Measurements from ENCODE around the gene KLF7. TPM values are rescaled to one million over a fixed set of nuclear protein-coding genes. Genes with fewer than 3 reads are reported as not detected.
A peak's percentile ranks its signal among the peaks of the same experiment; 100 is the strongest.

The KLF7 gene
- polyA plus RNA-seq, 2 of the 4 experiments (the other 2 are of a cell fraction) = 17.8 to 29.8 TPM

GRCh38 chr2:207123335-207123744, 42.4 kb downstream of the KLF7 start:
- POLR2A ChIA-PET = interaction anchor here (0.7 to 2.1 kb wide), 2 partner anchors 18 to 43 kb away, joined by 3 to 8 read pairs; partner anchors contain the start of gene KLF7
- peaks cover 73% of the 10 kb centered on the region for H3K4me1 ChIP-seq
- H3K4me3 ChIP-seq = no peak overlapping the region
- TF ChIP-seq FOSL2 (IDR thresholded peaks at IDR 0.05) (no peak), FOSL2 (CRISPR knock-in tag; IDR thresholded peaks at IDR 0.05) (peak; percentile 34), NPAS2 (CRISPR knock-in tag; IDR thresholded peaks at IDR 0.05; ENCODE audit: borderline replicate concordance) (no peak), RARB (CRISPR knock-in tag; IDR thresholded peaks at IDR 0.05) (no peak), MAZ (IDR thresholded peaks at IDR 0.05; ENCODE audit: borderline replicate concordance, low read depth, low read length) (no peak), RCOR1 (IDR thresholded peaks at IDR 0.05; ENCODE audit: low read depth, low read length) (no peak), MAX (IDR thresholded peaks at IDR 0.05) (no peak), MYC (IDR thresholded peaks at IDR 0.05; ENCODE audit: borderline replicate concordance, low read length) (no peak), CHD4 (IDR thresholded peaks at IDR 0.05; ENCODE audit: borderline replicate concordance) (no peak)
- DNase-seq (ENCODE audit: low read depth in 1 of 2, low spot score in 1 of 2) (no peak), ATAC-seq (peak in 1 of 2 experiments; percentile 10; a peak in 2 of 6 replicates), FAIRE-seq (no peak)
- H3K4me2 ChIP-seq = peak overlapping the region; percentile 38; the same call in 1 of the 3 replicates
- WGBS (ENCODE audit: missing lambda C conversion rate) = 62% methylated on average over 4 of the region's 4 CpGs
- no peak overlapping the region for H3K27ac ChIP-seq
- 0 out of 3 replicates have a peak, but pooled peaks cover 4% of the 10 kb centered on the region for H3K9me3 ChIP-seq
- CTCF ChIA-PET = interaction anchor here (0.6 to 2.3 kb wide), 3 partner anchors 19 to 354 kb away, joined by 3 to 8 read pairs (median 3); no protein-coding TSS in a partner anchor

GRCh38 chr2:207122651-207123334, 43.0 kb downstream of the KLF7 start:
- Histone ChIP-seq H3K9me3 (0 out of 3 replicates have a peak, but pooled peaks cover 1% of the 10 kb centered on the region), H3K4me1 (peaks cover 73% of the 10 kb centered on the region), H3K4me3 (no peak overlapping the region), H3K27ac (peak overlapping the region in 1 of 2 experiments; percentile 50; a peak in 4 of 6 replicates), H3K4me2 (peak overlapping the region; percentile 38)
- FAIRE-seq (no peak), ATAC-seq (peak in 1 of 2 experiments; percentile 5; a peak in 1 of 6 replicates), DNase-seq (ENCODE audit: low read depth in 1 of 2, low spot score in 1 of 2) (no peak)
- 94% methylated on average over 5 of the region's 5 CpGs for WGBS (ENCODE audit: missing lambda C conversion rate)
- TF ChIP-seq KDM1A (IDR thresholded peaks at IDR 0.05; ENCODE audit: low read depth) = no peak
- CTCF ChIA-PET = interaction anchor here (0.6 to 2.3 kb wide), 4 partner anchors 14 to 355 kb away, joined by 3 to 8 read pairs (median 3); no protein-coding TSS in a partner anchor
- POLR2A ChIA-PET = interaction anchor here (0.6 to 2.1 kb wide), 3 partner anchors 18 to 44 kb away, joined by 3 to 8 read pairs (median 3); partner anchors contain the start of gene KLF7

- CTCF ChIA-PET = no interaction called here
- no peak for TF ChIP-seq FOSL2 (IDR thresholded peaks at IDR 0.05)
- peak; percentile 82 for TF ChIP-seq FOSL2 (CRISPR knock-in tag; IDR thresholded peaks at IDR 0.05)
- TF ChIP-seq ZC3H11A (IDR thresholded peaks at IDR 0.05) = no peak
- DNase-seq (ENCODE audit: low read depth in 1 of 2, low spot score in 1 of 2) (no peak), ATAC-seq (peak; percentile 31 to 57; a peak in 4 of 6 replicates), FAIRE-seq (no peak)
- peak overlapping the region; percentile 38 for H3K4me2 ChIP-seq
- H3K27ac ChIP-seq = peak overlapping the region in 1 of 2 experiments; percentile 61; a peak in 3 of 6 replicates
- H3K4me1 ChIP-seq = peaks cover 66% of the 10 kb centered on the region
- POLR2A ChIA-PET = no interaction called here
- no peaks in the 10 kb centered on the region for H3K9me3 ChIP-seq
- WGBS (ENCODE audit: missing lambda C conversion rate) = 12% methylated on average over 1 of the region's 1 CpG
- no peak overlapping the region for H3K4me3 ChIP-seq
Measured at GRCh38 chr2:207121784-207122183, 44.0 kb downstream of the KLF7 start.

- WGBS (ENCODE audit: missing lambda C conversion rate) = 70% methylated on average over 4 of the region's 4 CpGs
Measured at GRCh38 chr2:207119048-207119447, 46.7 kb downstream of the KLF7 start.

More at GRCh38 chr2:207119048-207119447, 46.7 kb downstream of the KLF7 start:
- POLR2A ChIA-PET = no interaction called here
- no peak for DNase-seq (ENCODE audit: low read depth in 1 of 2, low spot score in 1 of 2)
- no peak for FAIRE-seq
- no peaks in the 10 kb centered on the region for H3K9me3 ChIP-seq
- H3K4me3 ChIP-seq = no peak overlapping the region
- peaks cover 49% of the 10 kb centered on the region for H3K4me1 ChIP-seq
- TF ChIP-seq FOSL2 (IDR thresholded peaks at IDR 0.05) (no peak), FOSL2 (CRISPR knock-in tag; IDR thresholded peaks at IDR 0.05) (peak; percentile 32), ZFP36 (IDR thresholded peaks at IDR 0.05; ENCODE audit: borderline replicate concordance, partially characterized antibody) (no peak), PBX3 (IDR thresholded peaks at IDR 0.05) (no peak), RCOR1 (IDR thresholded peaks at IDR 0.05; ENCODE audit: low read depth, low read length) (no peak), ATOH8 (CRISPR knock-in tag; IDR thresholded peaks at IDR 0.05; ENCODE audit: low read depth) (no peak)
- H3K27ac ChIP-seq = no peak overlapping the region
- no peak overlapping the region for H3K4me2 ChIP-seq
- ATAC-seq = no peak
- CTCF ChIA-PET = no interaction called here

Measured in A549 (cell line).